GM12878 (cell line): ENCODE measurements around the gene LRP8. TPM values are rescaled to one million over a fixed set of nuclear protein-coding genes. Genes with fewer than 3 reads are reported as not detected.

Source experiments
- ATAC-seq: fragments of 200-7000 bp; cut with Tn5 transposase; 3 replicates; pipeline ENCODE4 v1.9.1; 2020; ENCODE audit warnings: mild to moderate bottlenecking, moderate library complexity
- BruUV-seq: library from RNA; stranded (reverse); fragments of 400-500 nt; replicated peaks from 2 replicates; lab custom pipeline; 2021; lab: Mats Ljungman, UMichigan
- CTCF ChIA-PET: fragments of 300-600 bp; sonication (Branson Sonifier 250); formaldehyde crosslinking; extraction: SDS; loops from one replicate; lab custom pipeline; 2021; ENCODE audit warnings: inconsistent platforms; lab: Yijun Ruan, JAX
- POLR2A ChIA-PET: fragments of 350-600 bp; formaldehyde crosslinking; extraction: SDS; loops from one replicate; lab custom pipeline; 2021; ENCODE audit warnings: inconsistent platforms; lab: Charles Lee
- RAD21 ChIA-PET: fragments of 300-600 bp; sonication (Branson Sonifier 250); formaldehyde crosslinking; loops from one replicate; lab custom pipeline; 2023; ENCODE audit warnings: antibody characterized with exemption; ENCODE audit not compliant: unreplicated experiment; lab: Charles Lee
- SMC1A ChIA-PET: fragments of 300-600 bp; sonication (Branson Sonifier 250); formaldehyde crosslinking; loops from one replicate; lab custom pipeline; 2023; ENCODE audit not compliant: unreplicated experiment, uncharacterized antibody; lab: Charles Lee
- DNase-seq: peaks from one replicate; pipeline ENCODE4 v3.0.0-alpha.2; 2011; ENCODE audit warnings: low read depth, low spot score
- FAIRE-seq: peaks from 3 replicates; lab custom pipeline; 2011; peaks lifted over from hg19 to GRCh38; lab: Jason Lieb, UNC
- H2AFZ ChIP-seq: 2 replicates; pipeline ENCODE4 v1.6.0; 2011; ENCODE audit warnings: low read depth, low read length, control low read depth; ENCODE audit not compliant: control insufficient read depth
- H3K27ac ChIP-seq: 2 replicates; pipeline ENCODE4 v1.5.1; 2011; ENCODE audit warnings: control low read depth; ENCODE audit not compliant: control insufficient read depth, insufficient read depth
- H3K27me3 ChIP-seq, 2 experiments: replicated peaks in 1 of 2; 2 replicates each; pipeline versions ENCODE4 v1.6.0 to v1.6.1; 2011; ENCODE audit warnings: low read length in 1 of 2; ENCODE audit not compliant: control insufficient read depth in 2 of 2, insufficient read depth in 2 of 2
- H3K36me3 ChIP-seq, 2 experiments: 2 replicates each; pipeline ENCODE4 v1.5.1; 2011; ENCODE audit warnings: low read length in 1 of 2; ENCODE audit not compliant: control insufficient read depth in 2 of 2, insufficient read depth in 2 of 2
- H3K4me1 ChIP-seq: 2 replicates; pipeline ENCODE4 v1.6.1; 2011; ENCODE audit warnings: mild to moderate bottlenecking, low read length, moderate library complexity, mixed read lengths; ENCODE audit not compliant: control insufficient read depth, insufficient read depth
- H3K4me2 ChIP-seq: 2 replicates; pipeline ENCODE4 v1.6.0; 2011; ENCODE audit warnings: control low read depth; ENCODE audit not compliant: control insufficient read depth, insufficient read depth
- H3K4me3 ChIP-seq: fragments of 200-600 bp; sonication (generic); 2 replicates; pipeline ENCODE4 v1.5.1; 2016
- H3K79me2 ChIP-seq: 2 replicates; pipeline ENCODE4 v1.6.0; 2011; ENCODE audit warnings: low read length; ENCODE audit not compliant: control insufficient read depth, insufficient read depth
- H3K9ac ChIP-seq: 2 replicates; pipeline ENCODE4 v1.8.0; 2011; ENCODE audit warnings: low read length, control low read depth, mixed read lengths; ENCODE audit not compliant: control insufficient read depth, insufficient read depth
- H3K9me3 ChIP-seq: replicated peaks from 3 replicates; pipeline ENCODE4 v1.5.1; 2011; ENCODE audit warnings: mild to moderate bottlenecking, low read length; ENCODE audit not compliant: control insufficient read depth, insufficient read depth
- H4K20me1 ChIP-seq: 2 replicates; pipeline ENCODE4 v1.6.0; 2011; ENCODE audit not compliant: control insufficient read depth, insufficient read depth
- ASH2L ChIP-seq: fragments of 300-600, 200-600 bp; sonication (generic); IDR thresholded peaks from 2 replicates; pipeline ENCODE4 v1.6.1; 2017; ENCODE audit warnings: low read depth, mild to moderate bottlenecking, borderline replicate concordance
- CREB1 ChIP-seq: IDR thresholded peaks from 2 replicates; pipeline ENCODE4 v1.6.1; 2012; ENCODE audit warnings: low read depth, mild to moderate bottlenecking, inconsistent platforms
- ELK1 ChIP-seq: IDR thresholded peaks from 2 replicates; pipeline ENCODE4 v1.6.1; 2012; ENCODE audit warnings: low read depth, low read length, improper control_type of control experiment
- FOXM1 ChIP-seq: IDR thresholded peaks from 2 replicates; pipeline ENCODE4 v1.6.1; 2012; ENCODE audit warnings: low read depth, mild to moderate bottlenecking, inconsistent platforms, low read length, moderate library complexity
- HCFC1 ChIP-seq: fragments of 150-350 bp; IDR thresholded peaks from 2 replicates; pipeline ENCODE4 v1.6.1; 2014; ENCODE audit warnings: low read length
- MLLT1 ChIP-seq: fragments of 450-650 bp; IDR thresholded peaks from 2 replicates; pipeline ENCODE4 v1.6.1; 2016; ENCODE audit warnings: mild to moderate bottlenecking
- MTA3 ChIP-seq: IDR thresholded peaks from 2 replicates; pipeline ENCODE4 v1.6.1; 2012; ENCODE audit warnings: low read length, inconsistent platforms, borderline replicate concordance
- NR2C2 ChIP-seq: IDR thresholded peaks from 2 replicates; pipeline ENCODE4 v1.6.1; 2011; ENCODE audit warnings: borderline replicate concordance, low read depth; ENCODE audit not compliant: control insufficient read depth, insufficient read length
- PML ChIP-seq: IDR thresholded peaks from 2 replicates; pipeline ENCODE4 v1.6.1; 2012; ENCODE audit warnings: low read length, inconsistent platforms
- RELA ChIP-seq: fragments of 450-650 bp; IDR thresholded peaks from 2 replicates; pipeline ENCODE4 v1.8.0; 2014; ENCODE audit warnings: borderline replicate concordance; ENCODE audit not compliant: partially characterized antibody
- RFX5 ChIP-seq: IDR thresholded peaks from 2 replicates; pipeline ENCODE4 v1.6.1; 2011; ENCODE audit warnings: low read depth, low read length, improper control_type of control experiment
- SREBF2 ChIP-seq: IDR thresholded peaks from 2 replicates; pipeline ENCODE4 v1.6.1; 2012; ENCODE audit warnings: mild to moderate bottlenecking, low read length
- TARDBP ChIP-seq: IDR thresholded peaks from 2 replicates; pipeline ENCODE4 v1.6.1; 2016; ENCODE audit warnings: borderline replicate concordance
- USF2 ChIP-seq: IDR thresholded peaks from 2 replicates; pipeline ENCODE4 v1.6.1; 2011; ENCODE audit warnings: low read depth, low read length, improper control_type of control experiment, borderline replicate concordance
- YBX1 ChIP-seq: fragments of 450-650 bp; IDR thresholded peaks from 2 replicates; pipeline ENCODE4 v1.6.1; 2016; ENCODE audit warnings: antibody characterized with exemption
- YY1 ChIP-seq: IDR thresholded peaks from 2 replicates; pipeline ENCODE4 v1.6.1; 2011; ENCODE audit warnings: low read depth, mild to moderate bottlenecking, low read length
- ZBED1 ChIP-seq: IDR thresholded peaks from 2 replicates; pipeline ENCODE4 v1.6.1; 2016; ENCODE audit warnings: borderline replicate concordance
- WGBS: methylation state at CpG from one replicate; pipeline ENCODE4 v1.1.6; 2016; ENCODE audit warnings: low lambda C conversion rate; ENCODE audit not compliant: insufficient replicate concordance, insufficient coverage; ENCODE audit errors: missing lambda C conversion rate; 5-methylcytosine and 5-hydroxymethylcytosine counted together
- in situ Hi-C: fragments of 300-500 bp; cut with MboI; formaldehyde crosslinking; loops from 9 replicates; pipeline ENCODE4 v1.14.3; 2018; ENCODE audit warnings: mixed read lengths
- intact Hi-C: fragments of 100-400 bp; cut with micrococcal nuclease; formaldehyde crosslinking; loops from one replicate; pipeline ENCODE4 v1.14.2; 2022; ENCODE audit not compliant: unreplicated experiment
- polyA plus RNA-seq, 11 experiments: library from polyadenylated mRNA; depleted of rRNA in 4 of 11; unstranded in 6 of 11; stranded (reverse) in 5 of 11; fragments of >200 nt; fragmentation: Nextera tagmentation in 4 of 11; fragmentation: Illumina TruSeq in 1 of 11; extraction: Ambion mirVana in 4 of 11; extraction: Trizol in 1 of 11; gene quantifications; 1 replicate in 1 of 11; 2 replicates in 10 of 11; pipeline versions ENCODE4 v1.2.1 to v1.2.3, GENCODE V29; 2011 to 2016; ENCODE audit warnings: inconsistent platforms in 2 of 11, missing spikeins in 2 of 11, low read depth in 1 of 11
- total RNA-seq, 4 experiments: library from RNA; depleted of rRNA in 3 of 4; stranded (reverse); fragments of >200 nt in 3 of 4; fragmentation: Illumina TruSeq in 1 of 4; extraction: Trizol in 1 of 4; gene quantifications; 2 replicates each; pipeline versions ENCODE4 v1.2.1 to v1.2.3, GENCODE V29; 2013 to 2021

Gene LRP8
- total and polyA plus RNA-seq, 10 of the 15 experiments (the other 5 are each of a cell fraction or from before 2014, with no cell fraction given), result 2.8 to 40.5 (median 22.3) TPM

- TF ChIP-seq PML, result no peak
- TF ChIP-seq RELA, result no peak
- TF ChIP-seq MTA3, result no peak
- no peak for TF ChIP-seq HCFC1
- TF ChIP-seq ZBED1, result no peak
- no peak for TF ChIP-seq TARDBP
- no peak for TF ChIP-seq RFX5
- TF ChIP-seq FOXM1, result no peak
- no peak for TF ChIP-seq ELK1
- TF ChIP-seq NR2C2, result no peak
- TF ChIP-seq YY1, result no peak
- TF ChIP-seq ASH2L, result no peak
- TF ChIP-seq USF2, result no peak
- TF ChIP-seq SREBF2, result no peak
- no peak for TF ChIP-seq CREB1
- TF ChIP-seq YBX1, result no peak
- TF ChIP-seq MLLT1, result no peak
- CTCF ChIA-PET, result no interaction called here
Measured at GRCh38 chr1:53341521-53341895, 13.6 kb upstream of the LRP8 start.

More at GRCh38 chr1:53341521-53341895, 13.6 kb upstream of the LRP8 start:
- POLR2A ChIA-PET, result no interaction called here
- FAIRE-seq (no peak), DNase-seq (no peak), ATAC-seq (no peak)
- Histone ChIP-seq H3K4me3 (no peak overlapping the region), H4K20me1 (no peaks in the 10 kb centered on the region), H3K36me3 (no peaks in the 10 kb centered on the region), H3K27me3 (no peaks in the 10 kb centered on the region), H3K27ac (no peak overlapping the region), H3K9me3 (no peaks in the 10 kb centered on the region), H2AFZ (no peak overlapping the region), H3K4me2 (no peak overlapping the region), H3K79me2 (no peaks in the 10 kb centered on the region), H3K9ac (no peak overlapping the region), H3K4me1 (peaks cover 17% of the 10 kb centered on the region)
- WGBS, result 65% methylated on average over 5 of the region's 5 CpGs
- RAD21 ChIA-PET, result no interaction called here
- in situ Hi-C loops (no loop called here), intact Hi-C loops (no loop called here)
- no TSS peak for BruUV-seq
- SMC1A ChIA-PET, result no interaction called here
